SK-N-SH treated with all-trans-retinoic acid at 6 μM for 48 hours (cell line): ENCODE data around the gene FAM53A.

Experiments
- ZFP30 ChIP-seq: fragments of 450-650 bp; formaldehyde crosslinking; IDR thresholded peaks from 2 replicates; pipeline ENCODE4 v1.5.0; 2022; ENCODE audit warnings: mild to moderate bottlenecking, moderate library complexity
- ZNF565 ChIP-seq: fragments of 450-650 bp; formaldehyde crosslinking; conservative IDR thresholded peaks from 2 replicates; pipeline ENCODE4 v1.5.0; 2020; ENCODE audit warnings: low read depth, mild to moderate bottlenecking, moderate library complexity

GRCh38 chr4:1660948-1661677 is 23.0 kb downstream of the FAM53A start:
- TF ChIP-seq ZFP30 (no peak), ZNF565 (CRISPR knock-in tag) (no peak)
